Activated CD4-positive, alpha-beta T cell treated with anti-CD3 and anti-CD28 coated beads for 1 hour (primary cell): ENCODE measurements around the gene CCDC91.
"Not testable (repeated sequence)": the region's sequence is repeated elsewhere in the genome, so short reads cannot be mapped to it uniquely, and the experiment has no call there.

Experiments used
- DNase-seq: peaks from one replicate; pipeline ENCODE4 v3.0.0-alpha.2; 2020

CCDC91 gene

GRCh38 chr12:28303192-28303591 lies 112.9 kb downstream of the CCDC91 start:
- no peak for DNase-seq

GRCh38 chr12:28306535-28306934 lies 116.3 kb downstream of the CCDC91 start:
- no peak for DNase-seq

- no peak for DNase-seq
Measured at GRCh38 chr12:28308891-28309290, 118.6 kb downstream of the CCDC91 start.

- DNase-seq: no peak
Measured at GRCh38 chr12:28313631-28314030, 123.4 kb downstream of the CCDC91 start.

- no peak for DNase-seq
Measured at GRCh38 chr12:28316049-28316448, 125.8 kb downstream of the CCDC91 start.

GRCh38 chr12:28318273-28318672 lies 128.0 kb downstream of the CCDC91 start:
- no peak for DNase-seq

- no peak for DNase-seq
Measured at GRCh38 chr12:28320353-28320752, 130.1 kb downstream of the CCDC91 start.

GRCh38 chr12:28327722-28328121 lies 137.5 kb downstream of the CCDC91 start:
- no peak for DNase-seq

- no peak for DNase-seq
Measured at GRCh38 chr12:28328967-28329366, 138.7 kb downstream of the CCDC91 start.

GRCh38 chr12:28329727-28330126 lies 139.5 kb downstream of the CCDC91 start:
- DNase-seq: not testable (repeated sequence)

- not testable (repeated sequence) for DNase-seq
Measured at GRCh38 chr12:28330232-28330631, 140.0 kb downstream of the CCDC91 start.

- no peak for DNase-seq
Measured at GRCh38 chr12:28331130-28331529, 140.9 kb downstream of the CCDC91 start.

- no peak for DNase-seq
Measured at GRCh38 chr12:28340261-28341045, 150.2 kb downstream of the CCDC91 start.

GRCh38 chr12:28343713-28344112 lies 153.5 kb downstream of the CCDC91 start:
- DNase-seq: no peak

GRCh38 chr12:28346567-28346966 lies 156.3 kb downstream of the CCDC91 start:
- DNase-seq: no peak

- DNase-seq: no peak
Measured at GRCh38 chr12:28349196-28349595, 158.9 kb downstream of the CCDC91 start.

- no peak for DNase-seq
Measured at GRCh38 chr12:28350502-28350901, 160.2 kb downstream of the CCDC91 start.

- DNase-seq: no peak
Measured at GRCh38 chr12:28351414-28351813, 161.2 kb downstream of the CCDC91 start.

GRCh38 chr12:28355161-28355560 lies 164.9 kb downstream of the CCDC91 start:
- DNase-seq: no peak

GRCh38 chr12:28360253-28360652 lies 170.0 kb downstream of the CCDC91 start:
- no peak for DNase-seq

- DNase-seq: no peak
Measured at GRCh38 chr12:28367326-28367725, 177.1 kb downstream of the CCDC91 start.

GRCh38 chr12:28367993-28368392 lies 177.7 kb downstream of the CCDC91 start:
- DNase-seq: no peak

- no peak for DNase-seq
Measured at GRCh38 chr12:28369483-28369882, 179.2 kb downstream of the CCDC91 start.

- DNase-seq: no peak
Measured at GRCh38 chr12:28374556-28374955, 184.3 kb downstream of the CCDC91 start.

GRCh38 chr12:28378736-28379135 lies 188.5 kb downstream of the CCDC91 start:
- DNase-seq: no peak
